GM18519 (cell line): Measurements from ENCODE around the gene UPF1.
"Not testable (repeated sequence)": the region's sequence is repeated elsewhere in the genome, so short reads cannot be mapped to it uniquely, and the experiment has no call there.

Experiments
- ATAC-seq: cut with Tn5 transposase; IDR thresholded peaks from one replicate; pipeline ENCODE4 v1.9.1; 2021; ENCODE audit warnings: mild to moderate bottlenecking, moderate library complexity; ENCODE audit not compliant: unreplicated experiment, low FRiP score

The UPF1 gene

DNA sequence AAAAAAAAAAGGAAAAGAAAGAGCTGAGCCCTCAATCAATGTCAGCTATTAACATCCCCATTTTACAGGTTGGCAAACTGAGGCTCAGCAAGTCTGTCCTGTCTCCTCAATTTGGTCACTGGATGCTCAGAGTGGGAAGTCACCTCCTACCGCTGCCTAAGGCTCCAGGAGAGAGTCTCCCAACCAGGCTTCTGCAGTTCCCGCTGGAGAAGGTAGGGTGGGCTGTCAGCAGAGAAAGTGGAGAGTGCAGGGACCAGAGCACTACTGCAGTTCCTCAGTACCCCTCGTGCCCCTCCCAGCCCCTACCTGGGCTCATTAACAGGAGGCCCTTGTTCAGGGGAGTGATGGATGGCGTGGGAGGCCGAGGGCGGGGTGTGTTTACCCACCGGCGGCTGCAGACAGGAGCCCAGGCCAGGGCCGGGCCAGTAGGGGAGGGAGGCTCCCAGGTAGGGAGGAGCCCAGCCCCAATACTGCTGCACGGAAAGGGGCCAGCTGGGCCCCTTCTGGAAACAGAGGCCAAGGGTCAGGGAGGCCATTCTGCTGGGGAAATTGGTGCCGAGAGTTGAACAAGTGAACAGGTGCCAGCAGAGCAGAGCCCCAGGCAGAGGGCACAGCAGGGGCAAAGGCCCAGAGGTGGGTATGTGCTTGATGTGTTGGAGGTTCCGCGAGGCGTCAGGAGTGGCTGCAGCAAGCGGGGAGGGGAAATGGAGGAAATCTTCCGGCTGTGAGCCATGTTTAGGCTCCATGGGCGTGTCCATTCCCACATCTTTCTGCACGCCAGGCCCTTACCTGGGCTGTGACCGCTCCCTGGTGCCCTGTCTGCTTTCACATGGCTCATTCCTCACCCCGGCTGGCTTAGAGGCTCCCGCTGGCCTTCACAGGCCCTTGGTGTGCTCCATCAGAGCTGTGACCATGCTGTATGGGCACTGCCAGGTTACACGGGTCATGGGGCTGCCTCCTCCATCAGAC lies 33.1 kb upstream of the UPF1 start:
- no peak for ATAC-seq

DNA sequence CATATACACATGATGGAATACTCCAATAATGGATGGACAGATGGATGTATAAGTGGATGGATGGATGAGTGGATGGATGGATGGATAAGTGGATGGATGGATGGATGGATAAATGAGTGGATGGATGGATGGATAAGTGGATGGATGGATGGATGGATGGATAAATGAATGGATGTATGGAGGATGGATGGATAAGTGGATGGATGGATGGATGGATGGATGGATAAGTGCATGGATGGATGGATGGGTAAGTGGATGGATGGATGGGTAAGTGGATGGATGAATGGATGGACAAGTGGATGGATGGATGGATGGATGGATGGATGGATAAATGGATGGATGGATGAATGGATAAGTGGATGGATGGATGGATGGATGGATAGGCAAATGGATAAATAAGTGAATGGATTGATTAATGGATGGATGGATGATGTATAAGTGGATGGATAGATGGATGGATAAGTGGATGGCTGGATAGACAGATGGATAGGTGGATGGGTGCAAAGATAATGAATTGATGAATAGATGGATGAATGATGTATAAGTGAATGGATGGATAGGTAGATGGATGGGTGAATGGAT lies 32.3 kb upstream of the UPF1 start:
- no peak for ATAC-seq

DNA sequence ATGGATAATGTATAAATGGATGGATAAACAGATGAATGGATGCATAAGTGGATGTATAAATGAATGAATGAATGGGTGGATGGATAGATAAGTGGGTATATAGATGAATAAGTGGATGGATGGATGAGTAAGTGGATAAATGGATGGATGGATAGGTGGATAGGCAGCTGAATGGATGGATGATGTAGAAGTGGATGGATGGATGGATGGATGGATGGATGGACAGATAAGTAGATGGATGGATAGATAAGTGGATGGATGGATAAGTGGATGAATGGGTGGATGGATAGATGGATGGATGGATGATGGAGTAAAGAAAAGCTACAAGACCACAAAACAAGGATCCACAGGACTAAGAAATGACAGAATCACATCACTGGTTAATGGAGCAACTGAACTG lies 31.7 kb upstream of the UPF1 start:
- ATAC-seq = no peak

GRCh38 chr19:18800636-18801035 lies 31.1 kb upstream of the UPF1 start:
- ATAC-seq = no peak

DNA sequence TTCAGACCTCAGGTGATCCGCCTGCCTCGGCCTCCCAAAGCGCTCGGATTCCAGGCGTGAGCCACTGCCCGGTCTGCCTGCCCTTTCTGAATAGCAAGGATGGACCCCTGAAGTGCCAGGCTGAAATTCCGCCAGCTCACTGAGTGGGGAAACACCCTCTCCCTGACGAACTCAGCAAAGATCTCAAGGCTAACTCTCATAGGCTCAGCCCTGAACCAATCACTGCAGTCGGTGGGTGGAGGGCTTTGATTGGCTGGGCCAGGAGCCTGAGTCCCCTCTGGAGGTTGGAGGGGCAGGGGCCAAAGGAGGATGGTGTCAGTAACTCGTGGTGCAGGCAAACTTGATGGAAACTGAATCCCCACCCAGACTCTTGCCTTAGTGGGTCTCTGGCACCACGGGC lies 29.4 kb upstream of the UPF1 start:
- ATAC-seq = no peak

DNA sequence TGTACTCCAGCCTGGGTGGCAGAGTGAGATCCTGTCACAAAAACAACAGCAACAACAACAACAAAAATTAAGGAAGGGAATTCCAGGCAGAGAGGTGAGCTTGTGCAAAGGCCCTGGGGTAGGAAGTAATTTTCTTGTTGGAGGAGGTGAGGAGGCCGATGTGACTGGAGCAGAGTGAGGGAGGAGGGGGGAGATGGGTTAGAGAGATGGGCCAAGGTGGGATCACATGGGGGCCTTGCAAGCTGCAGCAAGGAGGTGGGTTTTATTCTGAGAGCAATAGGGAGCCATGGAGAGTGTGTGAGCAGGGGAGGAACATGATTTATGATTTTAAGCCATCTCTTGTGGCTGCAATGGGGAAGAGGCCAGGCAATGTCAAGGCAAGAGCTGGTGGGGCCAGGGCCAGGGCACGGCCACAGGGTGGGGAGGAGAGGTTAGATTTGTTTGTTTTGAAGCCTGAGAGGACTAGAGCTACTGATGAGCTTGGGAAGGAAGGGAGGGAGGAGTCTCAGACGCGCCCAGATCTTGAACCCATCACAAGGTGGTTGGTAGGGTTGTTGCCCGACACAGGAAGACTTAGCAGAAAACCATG lies 28.1 kb upstream of the UPF1 start:
- ATAC-seq = no peak

DNA sequence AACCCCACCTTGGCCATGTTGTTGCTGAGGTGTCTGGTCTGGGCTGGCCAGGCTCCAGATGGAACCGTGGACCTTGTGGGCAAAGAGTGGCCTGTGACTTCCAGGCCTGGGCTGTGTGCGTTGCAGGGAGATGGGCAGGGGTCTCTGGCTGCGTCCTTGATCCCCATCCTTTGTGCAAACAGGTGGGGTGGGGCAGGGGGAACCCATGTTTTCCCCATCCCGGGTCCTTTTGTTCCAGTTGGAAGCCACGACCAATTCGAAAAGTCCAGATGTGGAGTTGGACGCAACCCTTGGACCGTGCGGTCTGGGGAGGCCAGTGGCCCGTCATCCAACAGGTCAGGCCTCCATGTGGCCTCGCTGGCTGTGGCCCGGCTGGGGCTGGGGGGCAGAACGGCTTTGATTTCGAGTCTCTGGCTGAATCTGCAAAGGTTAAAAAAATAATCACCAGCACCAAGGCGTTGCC lies 27.6 kb upstream of the UPF1 start:
- no peak for ATAC-seq

GRCh38 chr19:18804643-18805042 lies 27.1 kb upstream of the UPF1 start:
- no peak for ATAC-seq

DNA sequence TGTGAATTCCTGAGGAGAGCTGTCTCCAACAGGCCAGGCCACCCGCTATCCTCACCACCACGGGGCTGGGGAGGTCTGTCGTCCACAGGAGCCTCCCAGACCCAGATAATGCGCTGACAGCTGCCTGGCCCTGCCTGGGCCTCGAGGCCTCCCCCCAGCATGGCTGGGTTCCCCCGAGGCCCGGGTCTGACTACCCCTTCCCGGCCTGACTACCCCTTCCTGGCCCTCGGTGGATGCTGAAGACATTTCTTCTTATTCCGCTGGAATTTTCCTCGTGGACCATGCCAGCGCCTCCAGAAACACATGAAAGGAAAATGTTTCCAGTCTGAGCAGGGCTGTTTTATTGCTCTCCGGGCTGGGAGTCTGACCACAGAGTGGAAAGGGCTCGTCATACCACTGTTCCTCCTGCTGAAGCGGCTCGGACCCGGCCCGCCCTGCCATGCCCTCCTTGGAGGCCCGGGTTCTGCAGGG lies 23.9 kb upstream of the UPF1 start:
- ATAC-seq = no peak

- ATAC-seq = no peak
Measured at GRCh38 chr19:18809149-18809868, 22.4 kb upstream of the UPF1 start.

- not testable (repeated sequence) for ATAC-seq
Measured at GRCh38 chr19:18811638-18812037, 20.1 kb upstream of the UPF1 start.

DNA sequence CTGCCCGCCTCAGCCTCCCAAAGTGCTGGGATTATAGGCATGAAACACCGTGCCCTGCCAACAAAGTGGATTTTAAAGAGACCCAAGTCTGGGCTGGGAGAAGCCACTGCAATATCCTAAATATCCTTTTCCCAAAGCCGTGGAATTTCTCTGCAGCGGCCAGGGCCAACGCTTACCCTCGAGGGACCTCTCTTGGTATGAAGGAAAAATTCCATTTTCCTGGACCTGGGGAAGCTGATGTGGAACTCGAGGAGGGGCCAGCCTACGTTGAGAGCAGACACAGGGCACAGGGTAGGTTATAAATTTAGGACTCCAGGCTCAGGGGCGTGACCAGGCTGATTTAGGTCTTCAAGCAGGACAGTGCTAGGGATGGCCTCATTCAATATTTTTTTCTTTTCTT lies 17.7 kb upstream of the UPF1 start:
- no peak for ATAC-seq

- no peak for ATAC-seq
Measured at GRCh38 chr19:18815673-18816072, 16.1 kb upstream of the UPF1 start.

GRCh38 chr19:18816645-18817044 lies 15.1 kb upstream of the UPF1 start:
- not testable (repeated sequence) for ATAC-seq

DNA sequence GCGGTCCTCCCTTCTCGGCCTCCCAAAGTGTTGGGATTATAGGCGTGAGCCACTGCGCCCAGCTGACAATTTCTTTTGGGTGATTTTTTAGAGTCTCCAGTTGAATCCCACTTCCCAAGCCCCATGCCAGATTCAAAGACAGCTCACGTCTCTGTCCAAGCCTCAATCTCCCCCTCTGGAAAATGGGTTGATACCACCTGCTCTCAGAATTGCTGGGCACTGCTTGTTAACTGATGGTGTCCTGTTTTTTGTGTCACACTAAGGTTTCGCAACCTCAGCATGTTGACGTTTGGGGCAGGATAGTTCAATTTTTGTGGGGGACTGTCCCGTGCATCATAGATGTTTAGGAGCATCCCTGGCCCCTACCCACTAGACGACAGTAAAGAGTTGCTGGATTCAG lies 14.2 kb upstream of the UPF1 start:
- no peak for ATAC-seq

- no peak for ATAC-seq
Measured at GRCh38 chr19:18828786-18829185, 3.0 kb upstream of the UPF1 start.

GRCh38 chr19:18830488-18830887 lies 1.3 kb upstream of the UPF1 start:
- ATAC-seq = no peak

DNA sequence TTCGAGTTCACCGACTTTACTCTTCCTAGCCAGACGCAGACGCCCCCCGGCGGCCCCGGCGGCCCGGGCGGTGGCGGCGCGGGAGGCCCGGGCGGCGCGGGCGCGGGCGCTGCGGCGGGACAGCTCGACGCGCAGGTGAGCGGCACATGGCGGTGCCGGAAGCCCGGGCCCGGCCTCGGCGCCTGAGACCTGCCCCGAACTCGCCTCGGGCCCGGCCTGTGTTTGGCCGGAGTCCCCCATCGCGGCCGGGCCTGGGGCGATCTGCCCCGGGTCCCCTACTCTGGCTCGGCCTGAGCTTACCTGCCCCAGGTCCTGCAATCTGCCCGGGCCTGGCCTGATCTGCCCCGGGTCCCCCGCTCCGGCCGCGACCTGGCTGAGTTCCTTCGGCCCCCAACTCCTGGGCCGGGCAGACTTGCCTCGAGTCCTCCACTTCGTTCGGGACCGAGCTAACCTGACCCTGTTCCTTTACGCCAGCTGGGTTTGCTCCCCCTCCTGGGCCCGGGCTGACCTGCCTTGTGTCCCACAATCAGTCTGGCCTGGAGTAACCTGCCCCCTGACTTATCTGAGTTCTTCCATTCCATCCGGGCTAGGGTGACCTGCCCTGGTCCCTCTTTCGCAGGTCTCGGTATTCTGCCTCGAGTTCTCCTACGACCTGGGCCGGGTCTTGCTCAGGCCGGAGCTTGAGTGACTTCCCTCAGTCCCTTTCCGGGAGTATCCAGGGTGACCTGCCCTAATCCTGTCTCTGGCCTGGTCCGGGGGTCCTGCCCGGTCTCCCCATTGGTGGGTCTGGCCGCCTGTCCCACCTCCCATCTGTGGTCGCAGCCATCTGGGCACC lies 764 bp downstream of the UPF1 start:
- ATAC-seq = no peak

DNA sequence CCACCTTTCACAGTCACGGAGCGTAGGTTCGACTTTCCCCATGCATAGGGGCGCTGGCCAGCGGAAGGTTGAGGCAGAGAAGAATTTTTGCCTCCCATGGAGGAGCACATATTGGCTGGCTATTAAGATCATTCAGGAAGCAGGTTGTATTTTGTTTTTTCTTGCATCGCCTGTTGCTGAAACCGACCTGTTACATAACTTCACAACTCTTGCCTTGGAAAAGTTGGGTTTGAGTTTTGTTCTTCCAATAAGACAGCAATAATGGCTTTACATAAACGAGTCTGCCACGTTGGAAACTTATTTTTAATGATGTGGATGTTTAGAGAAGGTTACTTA lies 1.4 kb downstream of the UPF1 start:
- ATAC-seq = no peak
